Dermis blood vessel endothelial cell (primary cell): ENCODE data around the gene ACAA1. TPM values are rescaled to one million over a fixed set of nuclear protein-coding genes. Genes with fewer than 3 reads are reported as not detected.
"Not testable (repeated sequence)": the region's sequence is repeated elsewhere in the genome, so short reads cannot be mapped to it uniquely, and the experiment has no call there.

Experiments used
- DNase-seq: peaks from one replicate; pipeline ENCODE4 v3.0.0; 2010
- total RNA-seq: library from RNA; depleted of rRNA; stranded (reverse); fragments of >200 nt; gene quantifications from 2 replicates; pipeline ENCODE4 v1.2.3, GENCODE V29; 2014

ACAA1 gene
- total RNA-seq, 1 donor from 2014 or later = 42.5 TPM

- no peak for DNase-seq
These were observed 37.4 kb downstream of the ACAA1 start for GRCh38 chr3:38099518-38099917.

- no peak for DNase-seq
These were observed 38.6 kb downstream of the ACAA1 start for GRCh38 chr3:38098376-38098723.

GRCh38 chr3:38097446-38098375 is 39.2 kb downstream of the ACAA1 start:
- DNase-seq = no peak

GRCh38 chr3:38095669-38096483 is 41.1 kb downstream of the ACAA1 start:
- no peak for DNase-seq

GRCh38 chr3:38094999-38095398 is 41.9 kb downstream of the ACAA1 start:
- DNase-seq = no peak

GRCh38 chr3:38090453-38090852 is 46.5 kb downstream of the ACAA1 start:
- DNase-seq = no peak

GRCh38 chr3:38089163-38089562 is 47.8 kb downstream of the ACAA1 start:
- DNase-seq = no peak

- no peak for DNase-seq
These were observed 48.5 kb downstream of the ACAA1 start for GRCh38 chr3:38088126-38089078.

GRCh38 chr3:38087278-38087677 is 49.6 kb downstream of the ACAA1 start:
- DNase-seq = not testable (repeated sequence)

GRCh38 chr3:38086496-38086895 is 50.4 kb downstream of the ACAA1 start:
- DNase-seq = no peak

- no peak for DNase-seq
These were observed 51.0 kb downstream of the ACAA1 start for GRCh38 chr3:38085943-38086324.

GRCh38 chr3:38085311-38085942 is 51.5 kb downstream of the ACAA1 start:
- no peak for DNase-seq

GRCh38 chr3:38084334-38085310 is 52.3 kb downstream of the ACAA1 start:
- no peak for DNase-seq

GRCh38 chr3:38083871-38084333 is 53.0 kb downstream of the ACAA1 start:
- no peak for DNase-seq

GRCh38 chr3:38083254-38083653 is 53.7 kb downstream of the ACAA1 start:
- DNase-seq = not testable (repeated sequence)

- DNase-seq = not testable (repeated sequence)
These were observed 54.6 kb downstream of the ACAA1 start for GRCh38 chr3:38082296-38082695.

- DNase-seq = not testable (repeated sequence)
These were observed 59.9 kb downstream of the ACAA1 start for GRCh38 chr3:38077073-38077472.
